K562 (cell line): ENCODE data around the gene HSPB7. TPM values are rescaled to one million over a fixed set of nuclear protein-coding genes. Genes with fewer than 3 reads are reported as not detected.

ENCODE experiments used
- ATAC-seq: fragments of 200-7000 bp; cut with Tn5 transposase; 3 replicates; pipeline ENCODE4 v1.9.1; 2020; ENCODE audit warnings: moderate library complexity
- BruUV-seq: library from RNA; stranded (reverse); fragments of 400-500 nt; replicated peaks from 2 replicates; lab custom pipeline; 2021; lab: Mats Ljungman, UMichigan
- CTCF ChIA-PET: fragments of 300-600 bp; formaldehyde crosslinking; extraction: SDS; loops from one replicate; lab custom pipeline; 2021; ENCODE audit warnings: low intra/inter-chr PET ratio; lab: Yijun Ruan, JAX
- POLR2A ChIA-PET: fragments of 300-600, 350-650 bp; sonication (Branson Sonifier 250); formaldehyde crosslinking; extraction: SDS; loops from one replicate; lab custom pipeline; 2021; ENCODE audit warnings: antibody characterized with exemption, inconsistent platforms; lab: Yijun Ruan, JAX
- DNase-seq, 4 experiments: peaks; one replicate each; pipeline versions ENCODE4 v3.0.0 to v3.0.0-alpha.2; 2011 to 2018; ENCODE audit warnings: low spot score in 3 of 4, mixed read lengths in 3 of 4; ENCODE audit errors: extremely low read depth in 1 of 4
- FAIRE-seq: peaks from 2 replicates; lab custom pipeline; 2011; peaks lifted over from hg19 to GRCh38; lab: Jason Lieb, UNC
- H2AFZ ChIP-seq: 2 replicates; pipeline ENCODE4 v1.6.0; 2011; ENCODE audit warnings: low read depth, low read length, control low read depth, inconsistent platforms
- H3K27ac ChIP-seq: fragments of 200-600 bp; 3 replicates; pipeline ENCODE4 v1.8.0; 2011; ENCODE audit warnings: low read depth, mild to moderate bottlenecking, control low read depth, inconsistent platforms, low read length, moderate library complexity, mixed read lengths; ENCODE audit errors: extremely low read depth
- H3K27me3 ChIP-seq, 2 experiments: fragments of 300-600 bp in 1 of 2; 2 replicates in 1 of 2; 3 replicates in 1 of 2; pipeline versions ENCODE4 v1.6.0 to v1.8.0; 2011; ENCODE audit warnings: inconsistent platforms in 2 of 2, low read length in 2 of 2, mild to moderate bottlenecking in 1 of 2, mixed read lengths in 1 of 2, moderate library complexity in 1 of 2; ENCODE audit not compliant: control insufficient read depth in 2 of 2, insufficient read depth in 2 of 2
- H3K36me3 ChIP-seq: fragments of 300-600 bp; 3 replicates; pipeline ENCODE4 v1.8.0; 2011; ENCODE audit warnings: mild to moderate bottlenecking, low read length, inconsistent platforms; ENCODE audit not compliant: control insufficient read depth, insufficient read depth
- H3K4me1 ChIP-seq, 2 experiments: fragments of 200-600 bp in 1 of 2; replicated peaks in 1 of 2; 2 replicates in 1 of 2; 3 replicates in 1 of 2; pipeline versions ENCODE4 v1.5.1 to v1.8.0; 2011; ENCODE audit warnings: inconsistent platforms in 2 of 2, low read length in 2 of 2, mild to moderate bottlenecking in 1 of 2, mixed read lengths in 1 of 2, moderate library complexity in 1 of 2; ENCODE audit not compliant: control insufficient read depth in 2 of 2, insufficient read depth in 2 of 2
- H3K4me2 ChIP-seq: 2 replicates; pipeline ENCODE4 v1.6.1; 2011; ENCODE audit warnings: low read length, control low read depth, inconsistent platforms, mixed read lengths; ENCODE audit not compliant: insufficient read depth
- H3K4me3 ChIP-seq: fragments of 200-600 bp; sonication (generic), shearing (Covaris generic); 2 replicates; pipeline ENCODE4 v1.5.1; 2016; ENCODE audit warnings: control low read depth, inconsistent platforms
- H3K79me2 ChIP-seq: fragments of 200-600 bp; 3 replicates; pipeline ENCODE4 v1.8.0; 2011; ENCODE audit warnings: low read length, inconsistent platforms; ENCODE audit not compliant: control insufficient read depth, insufficient read depth
- H3K9ac ChIP-seq, 2 experiments: 2 replicates each; pipeline versions ENCODE4 v1.6.0 to v1.6.1; 2011; ENCODE audit warnings: low read depth in 2 of 2, low read length in 2 of 2, control low read depth in 1 of 2, inconsistent platforms in 1 of 2, mild to moderate bottlenecking in 1 of 2, mixed read lengths in 1 of 2; ENCODE audit not compliant: insufficient read depth in 1 of 2
- H3K9me1 ChIP-seq: one replicate; pipeline ENCODE4 v1.6.0; 2011; ENCODE audit warnings: inconsistent platforms, mild to moderate bottlenecking, low read length, moderate library complexity; ENCODE audit not compliant: control insufficient read depth, insufficient read depth
- H3K9me3 ChIP-seq: replicated peaks from 2 replicates; pipeline ENCODE4 v1.5.1; 2011; ENCODE audit warnings: low read depth, low read length, inconsistent platforms; ENCODE audit not compliant: control insufficient read depth, insufficient read depth
- H4K20me1 ChIP-seq: replicated peaks from 2 replicates; pipeline ENCODE4 v1.6.1; 2011; ENCODE audit warnings: low read length, inconsistent platforms, mixed read lengths; ENCODE audit not compliant: control insufficient read depth, insufficient read depth
- ELK3 ChIP-seq: fragments of 450-650 bp; formaldehyde crosslinking; IDR thresholded peaks from 2 replicates; pipeline ENCODE4 v1.4.0; 2020; ENCODE audit warnings: mild to moderate bottlenecking
- NFE2 ChIP-seq: IDR thresholded peaks from 2 replicates; pipeline ENCODE4 v1.6.1; 2014; ENCODE audit warnings: antibody characterized with exemption, low read depth
- SLC30A9 ChIP-seq: fragments of 250-450 bp; sonication (Bioruptor Pico); IDR thresholded peaks from 2 replicates; pipeline ENCODE4 v1.8.0; 2022; ENCODE audit warnings: mild to moderate bottlenecking, moderate library complexity
- TAF1 ChIP-seq: IDR thresholded peaks from 2 replicates; pipeline ENCODE4 v1.6.1; 2011; ENCODE audit warnings: mild to moderate bottlenecking, low read length, moderate library complexity; ENCODE audit not compliant: insufficient read depth, control insufficient read depth, severe bottlenecking; ENCODE audit errors: extremely low read depth
- ZNF551 ChIP-seq: fragments of 250-450 bp; sonication (Bioruptor Pico); IDR thresholded peaks from 2 replicates; pipeline ENCODE4 v1.5.0; 2021; ENCODE audit warnings: mild to moderate bottlenecking, moderate library complexity
- WGBS: fragments of 100-300 bp; shearing (Covaris generic); methylation state at CpG from one replicate; pipeline ENCODE4 v1.1.6; 2016; ENCODE audit warnings: low coverage, mixed read lengths; ENCODE audit not compliant: insufficient coverage; ENCODE audit errors: missing lambda C conversion rate; 5-methylcytosine and 5-hydroxymethylcytosine counted together
- in situ Hi-C: fragments of 300-500 bp; cut with MboI; formaldehyde crosslinking; loops from 4 replicates; pipeline ENCODE4 v1.15.0; 2018; ENCODE audit warnings: inconsistent platforms, mixed read lengths
- intact Hi-C: fragments of 100-400 bp; cut with micrococcal nuclease; formaldehyde crosslinking; loops from 2 replicates; pipeline ENCODE4 v1.14.2; 2022
- polyA plus RNA-seq, 8 experiments: library from polyadenylated mRNA; depleted of rRNA in 4 of 8; stranded (reverse) in 5 of 8; unstranded in 3 of 8; fragments of >200 nt; fragmentation: Nextera tagmentation in 2 of 8; fragmentation: Illumina TruSeq in 1 of 8; extraction: Ambion mirVana in 2 of 8; extraction: Trizol in 1 of 8; gene quantifications; 2 replicates each; pipeline versions ENCODE4 v1.2.1 to v1.2.3, GENCODE V29; 2011 to 2014; ENCODE audit warnings: inconsistent platforms in 1 of 8, missing spikeins in 1 of 8
- total RNA-seq, 7 experiments: library from RNA; depleted of rRNA in 6 of 7; stranded (reverse); fragments of >200 nt in 6 of 7; fragmentation: Illumina TruSeq in 2 of 7; extraction: Trizol in 2 of 7; gene quantifications; 2 replicates each; pipeline versions ENCODE4 v1.2.1 to v1.2.3, GENCODE V29; 2011 to 2021; ENCODE audit warnings: low replicate concordance in 1 of 7

Gene HSPB7
- total and polyA plus RNA-seq, 9 of the 15 experiments (the other 6 are each of a cell fraction or from before 2014, with no cell fraction given): 0.05 to 0.19 (median 0.07) TPM; not detected in 6

GRCh38 chr1:15997076-15997585 lies 20.7 kb downstream of the HSPB7 start:
- no peaks in the 10 kb centered on the region for H3K9me1 ChIP-seq
- FAIRE-seq (no peak), DNase-seq (no peak), ATAC-seq (no peak)
- H3K36me3 ChIP-seq: no peaks in the 10 kb centered on the region
- H3K4me1 ChIP-seq: peaks cover 0 to 22% of the 10 kb centered on the region in 2 experiments; a peak in 2 of 5 replicates
- H2AFZ ChIP-seq: no peak overlapping the region
- H3K27me3 ChIP-seq: peaks cover 15 to 34% of the 10 kb centered on the region in 2 experiments; a peak in 3 of 5 replicates
- CTCF ChIA-PET: no interaction called here
- POLR2A ChIA-PET: interaction anchor here (0.6 to 1.3 kb wide), 2 partner anchors 11 to 13 kb away, joined by 3 to 7 read pairs; no protein-coding TSS in a partner anchor
- H4K20me1 ChIP-seq: no peaks in the 10 kb centered on the region
- intact Hi-C loops (no loop called here), in situ Hi-C loops (no loop called here)
- H3K9ac ChIP-seq: no peak overlapping the region
- no peak overlapping the region for H3K27ac ChIP-seq
- TF ChIP-seq ZNF551: no peak
- TF ChIP-seq NFE2: no peak
- no peak for TF ChIP-seq TAF1
- TF ChIP-seq ELK3 (CRISPR knock-in tag): no peak
- no peak for TF ChIP-seq SLC30A9
- H3K4me2 ChIP-seq: no peak overlapping the region
- BruUV-seq: no TSS peak
- H3K4me3 ChIP-seq: no peak overlapping the region
- no peaks in the 10 kb centered on the region for H3K9me3 ChIP-seq
- 41% methylated on average over 8 of the region's 9 CpGs for WGBS
- no peaks in the 10 kb centered on the region for H3K79me2 ChIP-seq
